ENCODE measurements around the gene TAB2. TPM values are rescaled to one million over a fixed set of nuclear protein-coding genes. Genes with fewer than 3 reads are reported as not detected.
"Not testable (repeated sequence)": the region's sequence is repeated elsewhere in the genome, so short reads cannot be mapped to it uniquely, and the experiment has no call there.

TAB2 gene
- total RNA-seq, 3 donors from 2014 or later: 57.1 to 124 (median 70.2) TPM

- no peaks in the 10 kb centered on the region for H3K36me3 ChIP-seq (ENCODE audit: low read depth)
- ATAC-seq (no peak), DNase-seq (no peak)
- peaks cover 2% of the 10 kb centered on the region for H3K4me1 ChIP-seq (ENCODE audit: low read depth)
- no peak overlapping the region for H3K4me3 ChIP-seq
- intact Hi-C loops (cut with DNase I, micrococcal nuclease): no loop called here
- TF ChIP-seq CTCF (IDR thresholded peaks at IDR 0.05): no peak
- no peaks in the 10 kb centered on the region for H3K9me3 ChIP-seq
These were observed 142.2 kb downstream of the TAB2 start for GRCh38 chr6:149459761-149460160.

- H3K9me3 ChIP-seq; H3K4me3 ChIP-seq; H3K4me1 ChIP-seq (ENCODE audit: low read depth); ATAC-seq; H3K36me3 ChIP-seq (ENCODE audit: low read depth); intact Hi-C loops (cut with DNase I, micrococcal nuclease); DNase-seq: not testable (repeated sequence)
These were observed 142.7 kb downstream of the TAB2 start for GRCh38 chr6:149460249-149460648.

Other genes starting within 250 kb of the TAB2 start
- 1 to 10 TPM; 1.7 to 3.6 (median 2.7) TPM for gene SUMO4, start 82.5 kb downstream of the TAB2 start, total RNA-seq
- 1 to 10 TPM; 5.2 to 9.1 (median 8.9) TPM for gene ZC3H12D, start 167.3 kb downstream of the TAB2 start, total RNA-seq
- 10 to 100 TPM; 16.4 to 25.6 (median 21.5) TPM for gene PPIL4, start 228.3 kb downstream of the TAB2 start, total RNA-seq
- gene GINM1, start 248.7 kb downstream of the TAB2 start, total RNA-seq: 10 to 100 TPM; 45.6 to 64.6 (median 48.4) TPM

Data from mucosa of descending colon (tissue), 3 donors.